ENCODE measurements around the gene PLXDC2.

GRCh38 chr10:19999431-19999830, 183.2 kb downstream of the PLXDC2 start:
- TF ChIP-seq, protein P1, sequence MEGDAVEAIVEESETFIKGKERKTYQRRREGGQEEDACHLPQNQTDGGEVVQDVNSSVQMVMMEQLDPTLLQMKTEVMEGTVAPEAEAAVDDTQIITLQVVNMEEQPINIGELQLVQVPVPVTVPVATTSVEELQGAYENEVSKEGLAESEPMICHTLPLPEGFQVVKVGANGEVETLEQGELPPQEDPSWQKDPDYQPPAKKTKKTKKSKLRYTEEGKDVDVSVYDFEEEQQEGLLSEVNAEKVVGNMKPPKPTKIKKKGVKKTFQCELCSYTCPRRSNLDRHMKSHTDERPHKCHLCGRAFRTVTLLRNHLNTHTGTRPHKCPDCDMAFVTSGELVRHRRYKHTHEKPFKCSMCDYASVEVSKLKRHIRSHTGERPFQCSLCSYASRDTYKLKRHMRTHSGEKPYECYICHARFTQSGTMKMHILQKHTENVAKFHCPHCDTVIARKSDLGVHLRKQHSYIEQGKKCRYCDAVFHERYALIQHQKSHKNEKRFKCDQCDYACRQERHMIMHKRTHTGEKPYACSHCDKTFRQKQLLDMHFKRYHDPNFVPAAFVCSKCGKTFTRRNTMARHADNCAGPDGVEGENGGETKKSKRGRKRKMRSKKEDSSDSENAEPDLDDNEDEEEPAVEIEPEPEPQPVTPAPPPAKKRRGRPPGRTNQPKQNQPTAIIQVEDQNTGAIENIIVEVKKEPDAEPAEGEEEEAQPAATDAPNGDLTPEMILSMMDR (IDR thresholded peaks at IDR 0.05; ENCODE audit: low read length): no peak
- no peak for TF ChIP-seq EZH2 (IDR thresholded peaks at IDR 0.05; ENCODE audit: borderline replicate concordance, low read length)
